ENCODE measurements around the gene LAMP1.
"Not testable (repeated sequence)": the region's sequence is repeated elsewhere in the genome, so short reads cannot be mapped to it uniquely, and the experiment has no call there.

LAMP1 gene

DNA sequence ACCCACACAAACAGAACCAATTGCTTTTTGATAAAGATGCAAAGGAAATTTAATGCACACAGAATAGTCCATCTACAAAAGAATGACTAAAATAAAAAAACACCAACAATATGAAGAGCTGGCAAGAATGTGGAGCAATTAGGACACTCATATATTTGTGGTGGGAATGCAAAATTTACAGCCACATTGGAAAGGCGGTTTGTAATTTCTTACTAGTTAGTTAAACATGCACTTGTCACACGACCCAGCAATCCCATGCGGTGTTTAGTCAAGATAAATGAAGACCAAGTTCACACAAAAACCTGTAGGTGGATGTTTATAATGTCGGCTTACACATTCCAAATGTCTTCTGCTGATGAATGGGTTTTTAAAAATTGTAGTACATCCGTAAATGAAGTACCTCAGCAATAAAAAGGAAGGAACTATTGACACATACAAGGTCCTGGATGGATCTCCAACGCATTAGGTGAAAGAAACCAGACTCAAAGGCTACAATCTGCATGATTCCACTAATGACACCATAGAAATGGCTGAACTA lies 61.7 kb downstream of the LAMP1 start:
- DNase-seq, result no peak

DNA sequence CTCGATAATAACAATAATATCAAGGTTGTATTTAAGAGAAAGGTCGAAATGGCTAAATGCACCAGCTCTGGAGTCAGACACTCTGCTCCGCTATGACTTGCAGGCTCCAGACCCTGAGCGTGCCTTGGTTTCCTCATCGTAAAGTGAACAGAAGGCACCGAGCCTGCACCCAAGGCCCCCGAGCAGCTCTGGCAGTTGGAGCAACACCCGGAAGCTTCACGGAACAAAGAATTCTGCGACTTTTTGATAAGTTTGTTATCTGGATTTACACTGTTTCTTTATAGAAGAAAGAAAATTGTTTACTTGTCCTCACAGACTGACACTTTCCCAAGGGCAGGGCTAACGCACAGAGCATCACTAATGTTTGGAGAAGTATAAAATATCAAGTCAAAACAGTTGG lies 62.5 kb downstream of the LAMP1 start:
- no peak for DNase-seq

DNA sequence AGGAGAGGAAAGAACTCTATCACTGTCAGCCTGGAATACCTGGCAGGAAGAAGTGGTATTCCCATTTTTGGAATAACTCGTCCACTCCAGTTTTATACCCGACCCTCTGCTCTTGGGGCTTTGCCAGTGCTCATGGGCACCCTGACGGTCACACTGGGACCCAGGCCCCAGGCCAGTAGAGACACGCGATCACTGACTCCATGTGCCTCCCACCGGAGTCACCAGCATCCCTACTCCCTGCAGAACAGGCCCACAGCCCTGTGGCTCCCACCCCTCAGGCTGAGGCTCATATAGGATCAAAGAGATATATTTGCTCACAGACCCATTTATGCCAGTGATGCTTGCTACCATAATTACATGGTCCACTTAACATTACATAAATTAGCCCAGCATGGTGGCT lies 63.4 kb downstream of the LAMP1 start:
- no peak for DNase-seq

DNA sequence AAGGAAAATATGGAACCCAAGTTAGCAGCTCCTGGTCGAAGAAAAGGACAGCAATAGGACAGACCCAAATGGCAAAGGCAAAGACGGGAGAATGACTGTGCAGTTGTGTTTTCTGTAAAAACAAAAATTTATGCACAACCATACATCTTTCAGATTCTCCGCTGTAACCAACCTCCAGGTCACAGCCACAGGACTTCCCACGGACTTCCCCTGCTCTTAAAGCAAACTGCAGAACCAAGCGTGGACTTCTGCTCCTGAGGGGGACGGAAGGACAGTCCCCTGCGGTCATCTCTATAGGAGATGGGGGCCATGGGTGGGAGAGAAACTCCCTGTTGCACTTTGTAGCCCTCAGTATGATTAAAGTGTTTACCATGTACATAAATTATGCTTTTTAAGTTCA lies 64.4 kb downstream of the LAMP1 start:
- DNase-seq, result no peak

DNA sequence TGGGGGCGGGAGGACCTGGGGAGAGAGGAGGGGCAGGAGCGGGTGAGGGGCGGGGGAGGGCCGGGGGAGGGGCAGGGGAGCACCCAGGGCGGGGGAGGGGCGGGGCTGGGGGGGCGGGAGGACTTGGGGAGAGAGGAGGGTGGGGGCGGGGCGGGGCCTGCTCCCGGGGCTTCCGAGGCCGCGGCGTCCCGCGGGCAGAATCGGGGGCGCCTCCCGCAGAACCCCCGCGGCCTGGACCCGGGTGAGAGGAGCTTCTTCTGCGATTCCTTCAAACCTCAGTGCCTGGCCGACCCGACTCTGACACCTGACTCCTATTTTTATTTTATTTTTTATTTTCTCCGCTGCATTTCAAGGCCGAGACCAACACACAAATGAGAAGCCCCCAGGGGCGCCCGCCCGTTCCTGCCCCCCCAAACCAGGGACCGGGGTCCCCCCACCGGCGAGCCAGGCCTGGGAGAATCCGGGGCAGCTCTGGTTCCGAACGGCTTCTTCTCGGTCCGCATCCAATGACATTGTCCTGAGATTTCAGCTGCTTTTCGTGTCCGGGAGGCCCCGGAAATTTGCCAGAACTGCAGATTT lies 67.4 kb downstream of the LAMP1 start:
- DNase-seq, result no peak

DNA sequence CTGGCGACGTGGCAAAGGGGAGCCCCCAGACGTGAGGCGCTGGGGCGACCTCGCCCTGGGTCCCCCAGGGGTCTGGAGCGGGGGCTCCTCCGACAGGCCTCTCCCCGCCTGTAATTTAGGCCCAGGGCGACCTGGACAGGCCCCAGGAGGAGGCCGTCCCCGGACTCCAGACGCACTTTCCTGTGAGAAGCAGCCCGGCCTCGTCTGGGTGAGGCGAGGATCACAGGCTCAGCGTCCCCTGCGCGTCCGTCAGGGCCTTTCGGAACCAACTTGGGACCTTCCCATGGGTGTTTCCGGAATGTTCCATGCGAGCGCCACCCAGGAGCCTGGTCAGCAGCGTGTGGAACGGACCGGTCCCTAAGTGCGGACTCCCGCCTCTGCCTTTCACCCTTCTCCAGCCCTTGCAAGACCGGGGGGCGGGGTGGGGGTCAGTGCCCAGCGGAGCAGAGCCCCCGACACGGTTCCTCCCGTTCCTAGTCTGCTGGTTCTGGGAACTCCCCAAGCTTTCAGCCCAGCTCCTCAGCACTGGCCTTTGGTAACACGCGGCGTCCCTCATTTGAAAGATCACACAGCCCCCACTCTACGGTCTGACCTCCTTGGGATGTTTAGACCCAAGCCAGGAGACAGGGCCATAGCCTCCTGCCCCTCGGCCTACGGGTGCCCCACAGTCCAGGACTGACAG lies 68.0 kb downstream of the LAMP1 start:
- no peak for DNase-seq

DNA sequence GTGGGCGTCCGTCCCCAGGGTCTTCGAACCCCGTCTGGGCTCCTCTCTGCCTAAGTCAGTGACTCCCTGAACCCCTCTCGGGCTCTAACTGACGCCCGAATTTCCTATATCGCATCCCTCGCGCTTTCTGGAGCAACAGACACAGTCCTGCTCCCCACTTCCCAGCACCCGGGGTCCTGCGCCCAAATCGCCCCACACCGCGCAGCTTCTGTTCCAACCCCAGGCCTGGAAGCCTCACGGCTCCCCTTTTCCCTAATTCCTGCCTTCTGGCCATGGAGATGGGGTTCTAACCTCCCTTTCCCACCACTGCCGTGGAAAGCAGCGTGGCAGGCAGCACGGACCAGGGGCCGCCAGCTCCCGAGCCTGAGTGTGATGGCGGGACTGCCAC lies 68.5 kb downstream of the LAMP1 start:
- DNase-seq, result no peak

DNA sequence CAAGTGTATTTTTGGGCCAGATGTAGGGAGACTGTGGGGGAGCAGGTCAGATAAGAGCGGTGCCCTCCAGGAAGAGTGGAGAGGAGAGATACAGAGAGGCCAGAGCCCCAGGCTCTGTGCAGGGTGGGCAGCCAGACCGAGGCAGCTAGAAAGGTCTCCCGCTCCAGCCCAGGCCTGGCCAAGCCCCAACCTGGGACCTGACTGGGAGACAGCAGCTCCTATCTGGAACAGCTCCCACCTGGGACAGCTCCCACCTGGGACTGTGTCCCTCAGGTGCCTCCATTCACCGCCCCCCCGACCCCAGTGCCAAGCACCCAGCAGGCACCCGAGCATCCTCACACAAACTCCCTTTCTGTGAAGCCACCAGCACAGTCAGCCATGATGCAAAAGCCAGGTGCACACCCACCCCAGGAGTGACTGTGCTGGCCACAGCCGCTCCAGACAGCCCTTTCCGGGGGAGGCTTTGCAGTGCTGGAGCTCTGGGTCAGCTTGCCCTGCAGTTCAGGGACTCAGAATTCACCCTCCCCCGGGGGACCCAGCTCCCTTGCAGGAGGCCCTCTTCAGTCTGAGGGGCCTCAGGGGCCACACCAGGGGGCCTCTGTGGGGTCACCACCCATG lies 69.0 kb downstream of the LAMP1 start:
- no peak for DNase-seq

DNA sequence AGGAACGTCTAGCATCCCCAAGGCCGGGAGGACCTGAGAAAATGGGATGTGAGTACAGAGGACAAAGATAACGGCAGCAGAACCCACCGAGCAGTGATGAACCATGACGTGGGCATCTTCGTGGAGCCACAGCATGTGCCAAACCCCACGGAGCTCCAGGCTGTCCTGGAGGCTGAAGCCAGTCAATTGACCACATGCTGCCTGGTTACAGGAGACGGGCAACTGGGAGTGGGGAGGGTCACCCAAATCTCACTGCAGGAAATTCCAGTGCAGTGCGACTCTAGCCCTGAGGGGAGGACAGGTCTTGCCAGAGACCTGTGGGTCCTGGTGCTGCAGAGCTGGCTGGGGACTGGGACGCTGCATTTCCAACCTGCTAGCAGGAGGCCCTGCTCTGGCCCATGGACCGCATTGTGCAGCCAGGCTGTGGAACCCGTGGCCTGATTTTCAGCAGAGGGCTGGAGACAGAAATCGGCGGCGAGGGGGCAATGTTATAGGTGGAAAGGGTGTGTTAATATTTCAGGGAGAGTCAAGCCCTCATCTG lies 70.1 kb downstream of the LAMP1 start:
- no peak for DNase-seq

DNA sequence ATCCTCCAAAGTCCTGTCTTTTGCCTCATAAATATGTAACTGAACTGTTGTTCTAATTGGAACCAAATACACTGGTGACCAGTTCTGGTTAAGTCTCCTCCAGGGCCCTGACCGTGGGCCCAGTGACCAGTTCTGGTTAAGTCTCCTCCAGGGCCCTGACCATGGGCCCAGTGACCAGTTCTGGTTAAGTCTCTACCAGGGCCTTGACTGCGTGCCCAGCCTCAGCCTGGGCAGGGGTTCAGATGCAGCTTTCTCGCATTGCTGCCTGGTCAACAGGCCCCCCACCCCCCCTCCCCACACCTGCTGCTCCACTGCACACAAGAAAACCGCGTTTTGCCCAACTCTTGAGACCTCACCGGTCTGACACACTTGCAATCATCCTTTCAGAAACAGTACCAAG lies 70.7 kb downstream of the LAMP1 start:
- DNase-seq, result no peak

DNA sequence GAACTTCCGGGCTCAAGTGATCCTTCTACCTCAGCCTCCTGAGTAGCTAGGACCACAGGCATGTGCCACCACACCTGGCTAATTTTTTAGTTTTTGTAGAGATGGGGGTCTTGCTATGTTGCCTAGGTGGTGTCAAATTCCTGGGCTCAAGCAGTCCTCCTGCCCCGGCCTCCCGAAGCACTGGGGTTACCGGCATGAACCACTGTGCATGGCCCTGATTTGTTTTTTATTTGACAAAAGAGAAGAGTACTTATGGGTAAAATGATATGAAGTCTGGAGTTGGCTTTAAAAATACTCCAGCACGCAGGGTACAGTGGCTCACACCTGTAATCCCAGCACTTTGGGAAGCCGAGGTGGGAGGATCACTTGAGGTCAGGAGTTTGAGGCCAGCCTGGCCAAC lies 71.3 kb downstream of the LAMP1 start:
- DNase-seq, result not testable (repeated sequence)

DNA sequence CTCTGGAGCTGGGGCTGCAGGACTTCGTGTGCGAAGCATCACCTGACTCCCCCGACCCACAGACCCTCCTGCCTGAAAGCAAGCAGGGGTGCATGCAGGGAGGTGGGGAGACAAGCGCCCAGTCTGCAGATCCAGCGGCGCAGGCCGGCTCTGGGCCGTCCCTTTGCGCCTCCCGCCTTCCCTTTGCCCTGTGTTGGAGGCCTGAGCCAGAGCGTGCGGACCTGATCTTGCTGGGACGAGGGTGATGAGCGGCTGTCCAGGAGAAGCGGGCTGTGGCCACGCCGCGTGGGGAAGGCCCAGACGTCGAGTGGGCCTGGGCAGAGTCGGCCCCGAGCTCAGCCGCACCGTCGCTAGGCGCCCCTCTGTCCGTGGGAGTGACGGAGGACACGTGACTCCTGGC lies 72.2 kb downstream of the LAMP1 start:
- no peak for DNase-seq

DNA sequence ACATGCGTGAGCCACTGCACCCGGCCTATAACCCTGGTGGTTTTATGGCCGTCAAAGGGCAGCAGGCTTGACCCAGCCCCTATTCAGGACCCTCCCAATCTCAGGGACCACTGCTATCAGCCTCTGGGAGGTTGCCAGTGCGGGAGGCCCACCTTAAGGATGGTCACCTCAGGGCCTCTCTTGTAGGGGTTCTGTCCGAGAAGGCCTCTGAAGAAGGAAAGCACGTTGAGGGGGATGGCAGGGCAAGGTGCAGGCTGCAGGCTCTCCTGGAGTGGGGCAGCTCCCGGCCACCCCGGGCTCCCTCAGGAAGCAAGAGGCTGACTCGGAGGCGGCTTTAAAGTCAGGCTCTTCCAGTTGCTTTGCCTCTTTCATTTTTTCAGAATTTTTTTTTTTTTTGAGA lies 72.8 kb downstream of the LAMP1 start:
- no peak for DNase-seq

DNA sequence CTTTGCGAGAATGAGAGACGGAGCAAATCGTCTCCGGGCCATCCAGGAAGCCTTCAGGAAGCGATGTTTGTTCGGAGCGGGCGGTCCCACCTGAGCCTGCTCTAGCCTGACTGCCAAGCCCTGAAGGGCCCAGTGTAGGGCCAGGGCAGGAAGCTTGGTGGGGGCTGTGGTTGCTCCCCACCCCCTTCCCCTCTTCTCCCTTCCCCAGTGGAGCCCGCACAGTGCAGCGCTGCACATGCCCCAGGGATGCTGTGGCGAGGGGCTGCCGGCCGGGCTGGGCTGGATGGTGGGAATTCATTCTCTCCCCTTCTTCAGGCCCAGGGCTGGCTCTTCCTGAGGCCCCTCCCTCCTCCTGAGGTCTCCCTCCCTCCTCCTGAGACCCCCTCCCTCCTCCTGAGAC lies 74.0 kb downstream of the LAMP1 start:
- no peak for DNase-seq

DNA sequence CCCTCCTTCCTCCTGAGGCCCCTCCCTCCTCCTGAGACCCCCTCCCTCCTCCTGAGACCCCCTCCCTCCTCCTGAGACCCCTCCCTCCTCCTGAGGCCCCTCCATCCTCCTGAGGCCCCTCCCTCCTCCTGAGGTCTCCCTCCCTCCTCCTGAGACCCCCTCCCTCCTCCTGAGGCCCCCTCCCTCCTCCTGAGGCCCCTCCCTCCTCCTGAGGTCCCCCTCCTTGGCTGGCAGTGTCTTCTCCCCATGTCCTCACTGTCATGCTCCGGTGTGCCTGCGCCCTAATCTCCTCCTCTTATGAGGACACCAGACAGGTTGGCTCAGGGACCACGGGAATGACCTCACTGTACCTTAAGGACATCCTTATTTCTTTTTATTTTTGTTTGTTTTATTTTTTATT lies 74.7 kb downstream of the LAMP1 start:
- DNase-seq, result not testable (repeated sequence)
